ENCODE results near the gene ERICH3.

DNA sequence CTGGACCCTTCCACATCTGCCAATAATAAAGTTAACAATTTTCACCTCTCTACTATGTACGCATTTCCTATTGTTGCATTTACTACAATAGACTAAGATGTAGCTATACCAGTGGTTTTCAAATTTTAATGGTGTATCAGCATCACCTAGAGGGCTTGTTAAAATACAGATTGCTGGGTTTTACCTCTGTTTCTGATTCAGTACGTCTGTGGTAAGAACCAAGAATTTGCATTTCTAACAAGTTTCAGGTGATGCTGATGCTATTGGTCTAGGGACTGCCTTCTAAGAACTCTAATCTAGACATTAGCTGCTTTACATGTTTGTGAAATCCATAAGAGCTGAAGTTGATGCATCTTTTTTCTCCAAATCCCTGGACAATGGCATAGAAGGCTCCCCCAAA is 59.7 kb downstream of the ERICH3 start:
- no peak for TF ChIP-seq CTCF (IDR thresholded peaks at IDR 0.05)
- no peak for TF ChIP-seq CBX2 (IDR thresholded peaks at IDR 0.05; ENCODE audit: borderline replicate concordance, low read depth)
- TF ChIP-seq SMC3 (IDR thresholded peaks at IDR 0.05) = no peak
- TF ChIP-seq MAX (IDR thresholded peaks at IDR 0.05) = no peak

Data from A549 (cell line).